Ishikawa (cell line): ENCODE measurements around the gene SPRY4.

Experiments
- NFIC ChIP-seq: IDR thresholded peaks from 2 replicates; pipeline ENCODE4 v1.6.1; 2012
- TF ChIP-seq, protein P1 (sequence below): IDR thresholded peaks from 2 replicates; pipeline ENCODE4 v1.6.1; 2012; ENCODE audit warnings: low read depth, mild to moderate bottlenecking

DNA sequence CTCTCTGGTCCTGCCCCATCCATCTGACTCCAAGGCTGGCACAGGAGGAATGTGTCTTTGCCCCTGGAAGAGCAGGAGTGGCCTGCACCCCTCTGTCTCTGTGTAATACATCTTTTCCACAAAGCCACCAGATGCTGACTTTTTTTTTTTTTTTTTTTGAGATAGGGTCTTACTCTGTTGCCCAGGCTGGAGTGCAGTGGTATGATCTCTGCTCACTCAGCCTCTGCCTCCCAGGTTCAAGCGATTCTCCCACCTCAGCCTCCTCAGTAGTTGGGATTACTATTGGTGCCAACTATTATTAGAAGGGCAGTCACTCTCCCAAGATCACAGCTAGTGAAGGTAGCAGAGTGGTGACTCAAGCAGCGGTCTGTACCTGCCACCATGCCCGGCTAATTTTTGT lies 19.6 kb downstream of the SPRY4 start:
- TF ChIP-seq NFIC: no peak
- TF ChIP-seq, protein P1, sequence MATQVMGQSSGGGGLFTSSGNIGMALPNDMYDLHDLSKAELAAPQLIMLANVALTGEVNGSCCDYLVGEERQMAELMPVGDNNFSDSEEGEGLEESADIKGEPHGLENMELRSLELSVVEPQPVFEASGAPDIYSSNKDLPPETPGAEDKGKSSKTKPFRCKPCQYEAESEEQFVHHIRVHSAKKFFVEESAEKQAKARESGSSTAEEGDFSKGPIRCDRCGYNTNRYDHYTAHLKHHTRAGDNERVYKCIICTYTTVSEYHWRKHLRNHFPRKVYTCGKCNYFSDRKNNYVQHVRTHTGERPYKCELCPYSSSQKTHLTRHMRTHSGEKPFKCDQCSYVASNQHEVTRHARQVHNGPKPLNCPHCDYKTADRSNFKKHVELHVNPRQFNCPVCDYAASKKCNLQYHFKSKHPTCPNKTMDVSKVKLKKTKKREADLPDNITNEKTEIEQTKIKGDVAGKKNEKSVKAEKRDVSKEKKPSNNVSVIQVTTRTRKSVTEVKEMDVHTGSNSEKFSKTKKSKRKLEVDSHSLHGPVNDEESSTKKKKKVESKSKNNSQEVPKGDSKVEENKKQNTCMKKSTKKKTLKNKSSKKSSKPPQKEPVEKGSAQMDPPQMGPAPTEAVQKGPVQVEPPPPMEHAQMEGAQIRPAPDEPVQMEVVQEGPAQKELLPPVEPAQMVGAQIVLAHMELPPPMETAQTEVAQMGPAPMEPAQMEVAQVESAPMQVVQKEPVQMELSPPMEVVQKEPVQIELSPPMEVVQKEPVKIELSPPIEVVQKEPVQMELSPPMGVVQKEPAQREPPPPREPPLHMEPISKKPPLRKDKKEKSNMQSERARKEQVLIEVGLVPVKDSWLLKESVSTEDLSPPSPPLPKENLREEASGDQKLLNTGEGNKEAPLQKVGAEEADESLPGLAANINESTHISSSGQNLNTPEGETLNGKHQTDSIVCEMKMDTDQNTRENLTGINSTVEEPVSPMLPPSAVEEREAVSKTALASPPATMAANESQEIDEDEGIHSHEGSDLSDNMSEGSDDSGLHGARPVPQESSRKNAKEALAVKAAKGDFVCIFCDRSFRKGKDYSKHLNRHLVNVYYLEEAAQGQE: no peak
